Astrocyte of the cerebellum (primary cell): ENCODE results near the gene STIMATE.

Source experiments
- DNase-seq: peaks from one replicate; pipeline ENCODE4 v3.0.0-alpha.2; 2011; ENCODE audit warnings: low read depth
- H3K4me3 ChIP-seq: 2 replicates; pipeline ENCODE4 v1.5.1; 2011; ENCODE audit warnings: mild to moderate bottlenecking, low read depth, low read length, moderate library complexity
- in situ Hi-C: cut with HindIII; loops from 2 replicates; pipeline ENCODE4 v1.10.0; 2017; ENCODE audit warnings: low sequenced_read_pairs
- TF ChIP-seq, protein P1 (sequence below): IDR thresholded peaks from 2 replicates; pipeline ENCODE4 v1.5.1; 2012; ENCODE audit warnings: low read length, low read depth, moderate library complexity, mild to moderate bottlenecking; ENCODE audit errors: missing control alignments

Gene STIMATE

DNA sequence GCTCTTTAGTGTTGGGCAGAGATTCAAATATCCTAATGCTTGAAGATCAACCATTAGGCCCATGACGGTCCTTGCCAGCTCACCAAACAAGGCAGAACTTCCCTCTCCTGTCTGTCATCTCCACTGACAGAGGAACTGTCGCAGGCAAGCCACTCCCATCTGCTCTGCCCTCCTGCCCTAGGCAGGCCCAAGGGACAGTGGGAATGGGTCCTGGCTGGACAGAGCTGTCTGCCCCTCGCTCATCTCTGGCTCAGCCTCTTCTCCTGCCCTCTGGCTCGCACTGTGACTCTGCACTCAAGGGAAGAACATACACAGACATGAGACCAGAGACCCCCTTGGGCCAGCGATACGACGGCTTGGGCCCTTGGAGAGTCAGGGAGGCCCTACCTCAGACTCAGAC, 54.9 kb downstream of the STIMATE start:
- TF ChIP-seq, protein P1, sequence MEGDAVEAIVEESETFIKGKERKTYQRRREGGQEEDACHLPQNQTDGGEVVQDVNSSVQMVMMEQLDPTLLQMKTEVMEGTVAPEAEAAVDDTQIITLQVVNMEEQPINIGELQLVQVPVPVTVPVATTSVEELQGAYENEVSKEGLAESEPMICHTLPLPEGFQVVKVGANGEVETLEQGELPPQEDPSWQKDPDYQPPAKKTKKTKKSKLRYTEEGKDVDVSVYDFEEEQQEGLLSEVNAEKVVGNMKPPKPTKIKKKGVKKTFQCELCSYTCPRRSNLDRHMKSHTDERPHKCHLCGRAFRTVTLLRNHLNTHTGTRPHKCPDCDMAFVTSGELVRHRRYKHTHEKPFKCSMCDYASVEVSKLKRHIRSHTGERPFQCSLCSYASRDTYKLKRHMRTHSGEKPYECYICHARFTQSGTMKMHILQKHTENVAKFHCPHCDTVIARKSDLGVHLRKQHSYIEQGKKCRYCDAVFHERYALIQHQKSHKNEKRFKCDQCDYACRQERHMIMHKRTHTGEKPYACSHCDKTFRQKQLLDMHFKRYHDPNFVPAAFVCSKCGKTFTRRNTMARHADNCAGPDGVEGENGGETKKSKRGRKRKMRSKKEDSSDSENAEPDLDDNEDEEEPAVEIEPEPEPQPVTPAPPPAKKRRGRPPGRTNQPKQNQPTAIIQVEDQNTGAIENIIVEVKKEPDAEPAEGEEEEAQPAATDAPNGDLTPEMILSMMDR, result no peak
- DNase-seq, result no peak
- H3K4me3 ChIP-seq, result no peak overlapping the region
- in situ Hi-C loops, result no loop called here

DNA sequence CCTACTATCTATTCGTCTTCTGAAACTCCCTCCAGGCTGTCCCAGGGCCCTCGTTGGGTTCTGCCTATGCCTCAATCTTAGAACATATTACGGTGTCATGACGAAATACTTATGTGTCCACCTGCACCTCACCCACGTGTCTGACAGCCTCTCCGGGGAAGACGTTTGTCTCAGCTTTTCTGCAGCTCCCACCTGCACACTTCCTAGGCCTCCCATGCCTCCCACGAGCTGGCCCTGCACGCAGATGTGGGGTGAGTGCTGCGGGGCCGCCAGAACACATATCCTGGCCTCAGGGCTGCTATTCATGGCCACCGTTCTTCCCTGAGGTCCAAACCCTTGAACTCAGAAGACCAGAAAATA, 55.4 kb downstream of the STIMATE start:
- TF ChIP-seq, protein P1, result no peak

DNA sequence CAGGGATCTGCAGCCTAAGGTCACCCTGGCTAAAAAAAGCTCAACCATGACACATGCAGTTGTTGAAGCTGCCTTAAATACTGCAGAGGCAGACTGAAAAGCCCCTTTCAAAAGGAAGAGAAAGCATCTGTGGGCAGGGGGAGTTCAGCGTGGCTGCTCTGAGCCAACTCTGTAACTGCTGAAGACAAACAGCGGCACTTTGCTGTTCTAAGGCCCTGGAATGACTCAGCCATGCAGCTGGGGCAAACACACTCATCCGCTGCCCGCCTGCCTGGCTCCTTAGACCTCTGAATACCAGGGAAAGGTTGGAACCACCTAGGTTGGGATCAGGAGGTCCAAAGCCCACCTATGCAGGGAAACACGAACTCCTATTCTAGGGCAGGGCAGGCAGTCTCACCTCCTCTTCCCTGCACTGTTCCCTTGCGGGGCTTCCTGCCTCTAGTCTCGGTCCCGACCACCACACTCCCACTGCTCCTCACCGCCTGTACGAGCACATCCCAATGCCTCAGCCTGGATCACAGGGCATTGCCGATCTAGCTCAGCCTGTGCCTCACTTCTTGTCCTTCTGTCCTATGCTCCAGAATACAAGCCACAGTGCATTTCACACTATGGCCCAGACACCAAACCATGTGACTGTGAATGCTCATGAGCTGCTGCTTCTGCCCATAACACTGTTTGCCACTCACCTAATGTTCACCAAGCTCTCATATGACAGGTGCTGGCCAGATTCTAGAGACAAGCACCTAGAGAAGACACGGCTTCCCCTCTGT, 56.0 kb downstream of the STIMATE start:
- in situ Hi-C loops, result no loop called here
- DNase-seq, result no peak
- no peak overlapping the region for H3K4me3 ChIP-seq
- TF ChIP-seq, protein P1, result no peak

More for the DNA sequence above, 55.4 kb downstream of the STIMATE start:
- in situ Hi-C loops, result no loop called here
- DNase-seq, result no peak
- no peak overlapping the region for H3K4me3 ChIP-seq

DNA sequence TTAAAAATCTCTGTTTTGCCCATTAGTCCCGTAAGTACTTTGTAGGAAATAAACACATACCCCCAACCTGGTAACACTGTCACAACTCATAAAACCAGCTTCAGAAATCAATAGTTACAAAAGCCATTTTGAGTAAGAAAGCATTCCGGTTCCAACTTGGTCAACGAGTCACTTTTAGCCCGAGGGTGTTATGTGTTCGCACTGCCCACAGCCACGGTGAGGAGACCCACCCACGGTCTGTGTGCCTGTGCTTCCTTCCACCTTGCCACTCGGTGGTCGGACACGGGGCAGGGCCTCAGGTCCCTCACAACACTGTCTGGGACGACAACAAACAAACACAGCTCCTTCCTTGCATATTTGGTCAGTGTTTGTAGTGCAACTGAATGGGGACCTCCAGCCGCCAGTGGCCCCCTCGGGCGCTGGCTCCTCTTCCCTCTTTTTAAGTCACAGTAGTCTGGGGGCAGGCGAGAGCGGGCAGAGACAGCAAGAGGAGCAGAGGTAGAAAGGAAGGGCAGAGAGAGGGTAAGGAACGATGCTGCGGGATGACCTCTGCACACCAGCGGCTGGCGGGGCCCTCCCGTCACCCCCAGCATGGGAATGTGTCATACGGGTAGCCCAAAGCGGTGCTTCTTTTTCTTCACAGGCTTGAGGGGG, 57.3 kb downstream of the STIMATE start:
- no peak for DNase-seq
- in situ Hi-C loops, result loop anchor here (5.0 kb wide), 2 partner anchors 57 to 58 kb away; partner anchors contain the start of gene STIMATE
- no peak overlapping the region for H3K4me3 ChIP-seq
- TF ChIP-seq, protein P1, result no peak

DNA sequence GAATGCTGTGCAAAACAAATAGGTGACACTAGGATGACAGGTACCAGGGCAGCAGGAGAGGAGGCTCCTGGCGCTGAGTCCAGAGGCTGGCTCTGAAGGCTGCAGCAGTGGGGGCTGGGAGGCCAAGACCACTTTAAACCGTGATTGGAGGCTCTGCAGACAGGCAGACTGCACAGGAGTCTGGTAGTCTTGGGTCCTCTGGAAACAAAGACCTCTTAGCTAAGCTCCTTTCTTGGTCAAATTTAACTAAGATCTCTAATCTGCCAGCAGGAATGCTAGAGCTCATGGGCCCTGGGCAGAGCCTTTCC, 58.1 kb downstream of the STIMATE start:
- H3K4me3 ChIP-seq, result no peak overlapping the region
- TF ChIP-seq, protein P1, result no peak
- in situ Hi-C loops, result loop anchor here (5.0 kb wide), 2 partner anchors 57 to 58 kb away; partner anchors contain the start of gene STIMATE
- DNase-seq, result no peak

DNA sequence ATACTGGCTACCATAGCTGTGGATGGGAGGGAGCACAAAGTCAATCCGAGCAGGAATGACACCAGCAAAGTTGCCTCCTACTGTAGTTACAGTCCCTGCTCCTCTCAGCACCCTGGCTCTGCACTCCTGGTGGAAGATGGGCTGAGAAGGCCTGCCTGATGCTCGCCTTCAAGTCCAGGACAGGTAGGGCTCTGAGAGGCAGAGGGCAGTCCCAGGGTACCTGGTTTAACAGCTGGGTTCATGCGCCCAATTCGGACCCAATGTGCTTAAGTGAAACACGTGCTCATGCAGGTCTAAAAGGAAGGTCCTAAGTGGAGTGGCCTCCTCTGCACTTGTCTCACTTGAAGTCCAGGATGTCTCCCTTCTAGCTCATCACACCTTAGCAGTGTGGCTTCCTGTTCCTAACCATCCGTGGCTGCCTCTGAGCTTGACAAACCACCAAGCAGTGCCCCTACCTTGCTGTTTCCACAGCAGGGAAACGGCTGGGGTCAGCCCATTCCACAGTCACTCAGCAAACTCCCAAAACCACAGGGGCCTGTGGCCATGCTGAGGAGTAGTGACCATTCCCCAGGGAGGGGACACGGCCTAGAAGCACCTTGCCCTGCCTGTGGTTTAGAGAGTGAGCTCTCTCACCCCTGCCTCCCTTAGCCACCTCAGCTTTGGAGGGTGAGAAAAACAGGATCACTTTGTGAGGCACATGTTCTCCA, 58.6 kb downstream of the STIMATE start:
- DNase-seq, result no peak
- TF ChIP-seq, protein P1, result no peak

More for the DNA sequence above, 58.6 kb downstream of the STIMATE start:
- in situ Hi-C loops, result loop anchor here (5.0 kb wide), 2 partner anchors 56 to 59 kb away; partner anchors contain the start of gene STIMATE
- H3K4me3 ChIP-seq, result no peak overlapping the region
